Frontal cortex (tissue), 4 donors: Measurements from ENCODE around the gene CELF5. TPM values are rescaled to one million over a fixed set of nuclear protein-coding genes. Genes with fewer than 3 reads are reported as not detected.
"Not testable (repeated sequence)": the region's sequence is repeated elsewhere in the genome, so short reads cannot be mapped to it uniquely, and the experiment has no call there.

ENCODE experiments used
- DNase-seq, 2 donors: peaks; one replicate each; pipeline ENCODE4 v3.0.0; 2012; ENCODE audit warnings: low spot score in 2 of 2
- FAIRE-seq: peaks from 2 replicates; lab custom pipeline; 2012; peaks lifted over from hg19 to GRCh38; lab: Jason Lieb, UNC
- total RNA-seq: library from RNA; depleted of rRNA; stranded (reverse); fragments of >200 nt; gene quantifications from one replicate; pipeline ENCODE4 v1.2.3, GENCODE V29; 2014
- donor health status: control.
- donor health status: control.
- donor health status: control.

Gene CELF5
- total RNA-seq, 1 donor from 2014 or later: 50.1 TPM

DNA sequence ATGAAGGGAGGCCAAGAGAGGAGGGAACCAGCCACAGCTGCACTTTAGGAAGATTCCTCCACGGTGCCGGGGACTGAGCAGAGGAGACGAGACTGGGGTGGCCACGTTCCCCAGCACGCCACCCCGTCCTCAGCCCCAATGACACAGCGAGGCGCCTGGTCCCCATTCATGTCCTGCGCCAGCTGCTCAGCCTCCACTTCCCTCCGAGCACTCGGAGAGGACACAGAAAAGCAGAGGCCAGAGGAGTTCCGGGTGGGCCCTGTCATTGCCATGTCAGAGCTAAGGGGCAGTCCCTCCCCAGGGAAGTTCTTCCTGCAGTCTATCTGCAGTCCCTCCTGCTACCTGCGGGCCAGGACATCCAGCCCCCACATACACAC lies 88.7 kb downstream of the CELF5 start:
- FAIRE-seq (no peak), DNase-seq (peak in 1 of 2 donors; percentile 16)

GRCh38 chr19:3314962-3315675 lies 90.7 kb downstream of the CELF5 start:
- DNase-seq (peak in 1 of 2 donors; percentile 12), FAIRE-seq (no peak)

- FAIRE-seq (no peak), DNase-seq (no peak)
These were observed 91.2 kb downstream of the CELF5 start for GRCh38 chr19:3315676-3315973.

GRCh38 chr19:3316132-3316648 lies 91.7 kb downstream of the CELF5 start:
- DNase-seq (no peak), FAIRE-seq (no peak)

DNA sequence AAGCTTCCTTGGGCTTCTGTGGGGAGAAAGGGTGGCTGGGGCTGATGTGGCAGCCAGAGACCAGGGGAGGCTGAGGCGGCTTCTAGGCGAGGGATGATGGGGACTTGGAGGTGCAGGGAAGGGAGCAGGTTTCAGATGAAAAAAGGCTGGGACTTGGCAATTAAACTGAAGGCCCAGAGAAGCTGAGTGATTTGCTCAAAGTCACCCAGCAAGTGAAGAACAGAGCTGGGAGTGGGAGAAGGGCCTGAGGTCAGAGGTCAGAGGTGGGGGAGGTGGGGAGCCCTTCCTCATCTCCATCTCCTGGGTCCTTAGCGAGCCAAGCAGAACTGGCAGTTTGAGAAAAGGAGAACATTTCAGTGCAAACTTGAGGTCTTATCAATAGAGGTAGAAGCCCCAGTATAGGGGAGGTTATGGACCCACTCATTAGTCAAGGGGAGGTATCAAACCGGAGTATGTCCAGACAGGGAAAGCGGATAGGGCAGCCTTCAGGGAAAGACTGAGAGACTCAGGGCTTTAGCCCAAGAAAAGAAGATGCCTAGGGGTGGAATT lies 92.3 kb downstream of the CELF5 start:
- FAIRE-seq: no peak
- no peak for DNase-seq

- DNase-seq (no peak), FAIRE-seq (no peak)
These were observed 95.3 kb downstream of the CELF5 start for GRCh38 chr19:3319643-3320353.

GRCh38 chr19:3320354-3320670 lies 95.9 kb downstream of the CELF5 start:
- FAIRE-seq (no peak), DNase-seq (no peak)

DNA sequence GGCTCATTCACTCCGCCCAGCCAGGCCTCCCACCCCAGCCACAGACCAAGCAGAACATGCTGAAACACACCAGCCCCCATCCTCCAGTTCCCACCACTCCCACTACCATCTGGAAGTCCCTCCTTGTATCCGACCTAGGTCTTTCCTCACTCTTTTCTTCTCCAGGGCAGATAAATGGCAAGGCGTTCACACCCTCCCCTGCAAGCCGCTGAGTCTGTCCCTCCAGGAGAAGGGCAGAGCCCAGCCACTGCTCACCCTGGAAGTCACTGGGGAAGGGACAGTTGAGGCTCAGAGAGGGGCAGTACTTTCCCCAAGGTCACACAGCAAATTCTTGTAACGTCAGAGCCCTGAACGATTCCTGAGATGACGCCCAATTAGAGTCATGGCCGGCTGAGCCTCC lies 96.4 kb downstream of the CELF5 start:
- FAIRE-seq (no peak), DNase-seq (no peak)

DNA sequence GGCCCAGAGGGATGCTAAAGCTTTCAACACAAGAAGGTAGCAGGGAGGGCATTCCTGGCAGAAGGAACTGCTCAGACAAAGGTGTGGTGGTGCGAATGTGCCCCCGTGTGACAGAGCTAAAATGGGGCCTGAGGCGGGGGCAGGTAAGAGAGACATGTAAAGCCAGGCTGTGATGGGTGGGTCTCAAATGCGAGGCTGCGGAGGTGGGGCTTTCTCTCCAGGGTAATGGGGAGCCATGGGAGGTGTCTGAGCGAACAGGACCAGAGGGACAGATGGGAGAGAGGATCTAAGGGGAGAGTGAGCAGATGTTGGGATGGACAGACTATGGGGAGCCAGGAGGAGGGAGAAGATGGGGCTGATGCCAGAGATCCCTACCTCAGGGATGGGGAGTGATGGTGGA lies 97.2 kb downstream of the CELF5 start:
- FAIRE-seq (no peak), DNase-seq (no peak)

DNA sequence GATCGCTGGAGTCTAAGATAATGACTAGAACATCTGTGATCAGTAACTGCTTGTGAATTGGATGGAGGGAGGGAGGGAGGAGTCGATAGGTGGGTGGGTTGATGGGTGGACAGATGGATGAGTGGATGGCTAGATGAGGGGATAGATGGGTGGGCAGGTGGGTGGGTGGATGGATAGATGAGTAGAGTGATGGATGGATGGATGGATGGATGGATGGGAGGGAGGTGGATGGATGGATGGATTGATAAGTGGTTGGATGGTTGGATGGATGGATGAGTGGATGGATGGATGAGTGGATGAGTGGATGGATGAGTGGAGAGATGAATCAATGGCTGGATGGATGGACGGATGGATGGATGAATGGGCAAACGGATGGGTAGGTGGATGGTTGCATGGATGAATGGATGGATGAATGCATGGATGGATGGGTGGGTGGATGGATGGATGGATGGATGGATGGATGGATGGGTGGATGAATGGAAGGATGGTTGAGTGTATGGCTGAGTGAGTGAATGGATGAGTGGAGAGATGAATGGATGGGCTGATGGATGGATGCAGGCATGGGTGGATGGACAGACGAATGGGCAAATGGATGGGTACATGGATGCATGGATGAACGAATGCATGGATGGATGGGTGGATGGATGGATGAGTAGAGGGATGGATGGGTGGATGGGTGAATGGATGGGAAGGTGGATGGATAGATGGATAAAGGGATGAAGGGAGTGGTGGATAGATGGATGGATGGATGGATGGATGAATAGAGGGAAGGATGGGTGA lies 97.9 kb downstream of the CELF5 start:
- DNase-seq (no peak), FAIRE-seq (no peak)

- DNase-seq (no peak), FAIRE-seq (no peak)
These were observed 98.6 kb downstream of the CELF5 start for GRCh38 chr19:3323026-3323425.

DNA sequence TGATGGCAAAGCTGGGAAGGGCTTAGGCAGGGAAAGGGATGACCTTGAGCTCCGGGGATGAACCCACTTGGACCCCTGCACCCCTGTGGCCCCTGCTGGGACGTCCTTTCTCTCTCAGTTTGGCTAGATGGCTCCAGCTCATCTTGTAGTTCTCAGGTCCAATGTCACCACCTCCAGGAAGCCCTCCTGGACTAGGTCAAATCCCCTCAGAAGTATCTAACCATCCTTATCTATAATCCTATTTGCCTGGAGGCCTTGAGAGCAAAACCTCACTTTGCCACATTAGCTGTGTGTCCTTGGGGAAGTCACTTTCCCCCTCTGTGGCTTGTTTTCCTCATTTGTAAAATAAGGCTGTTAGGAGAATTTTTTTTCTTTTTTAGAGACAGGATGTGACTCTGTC lies 99.2 kb downstream of the CELF5 start:
- FAIRE-seq (no peak), DNase-seq (no peak)

DNA sequence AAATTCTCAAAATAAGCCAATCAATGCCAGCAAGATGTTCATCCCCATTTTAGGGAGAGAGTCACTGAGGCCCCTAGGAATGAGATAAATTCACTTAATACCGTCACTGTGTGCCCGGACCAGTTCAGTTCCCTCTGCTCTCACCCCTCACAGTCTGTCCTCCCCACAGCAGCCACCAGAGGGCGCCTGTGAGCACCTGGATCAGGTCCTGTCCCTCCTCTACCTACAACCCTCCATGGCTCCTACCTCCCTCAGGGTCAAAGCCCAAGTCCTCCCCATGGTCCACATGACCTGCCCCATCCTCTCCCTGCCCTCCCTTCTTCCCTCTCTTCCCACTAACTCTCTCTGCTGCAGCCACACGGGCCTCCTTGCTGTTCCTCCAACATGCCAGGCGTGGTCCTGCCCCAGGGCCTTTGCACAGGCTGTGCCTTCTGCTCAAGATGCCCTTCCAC lies 100.0 kb downstream of the CELF5 start:
- FAIRE-seq: no peak
- no peak for DNase-seq

- no peak for DNase-seq
- no peak for FAIRE-seq
These were observed 101.0 kb downstream of the CELF5 start for GRCh38 chr19:3325451-3325850.

DNA sequence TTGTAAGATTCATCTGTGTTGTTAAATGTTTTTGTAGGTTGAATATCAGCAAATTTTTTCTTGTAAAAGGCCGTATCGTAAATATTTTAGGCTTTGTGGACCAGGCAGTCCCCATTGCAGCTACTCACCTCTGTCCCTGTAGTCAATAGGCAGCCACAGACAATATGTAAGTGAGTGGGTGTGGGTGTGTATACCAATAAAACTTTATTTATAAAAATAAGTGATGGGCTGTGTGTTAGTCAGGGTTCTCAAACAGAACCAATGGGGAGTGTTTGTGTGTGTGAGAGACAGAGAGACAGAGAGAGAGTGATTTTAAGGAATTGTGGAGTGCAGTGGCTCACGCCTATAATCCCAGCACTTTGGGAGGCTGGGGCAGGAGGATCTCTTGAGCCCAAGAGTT lies 104.3 kb downstream of the CELF5 start:
- DNase-seq (no peak), FAIRE-seq (no peak)

DNA sequence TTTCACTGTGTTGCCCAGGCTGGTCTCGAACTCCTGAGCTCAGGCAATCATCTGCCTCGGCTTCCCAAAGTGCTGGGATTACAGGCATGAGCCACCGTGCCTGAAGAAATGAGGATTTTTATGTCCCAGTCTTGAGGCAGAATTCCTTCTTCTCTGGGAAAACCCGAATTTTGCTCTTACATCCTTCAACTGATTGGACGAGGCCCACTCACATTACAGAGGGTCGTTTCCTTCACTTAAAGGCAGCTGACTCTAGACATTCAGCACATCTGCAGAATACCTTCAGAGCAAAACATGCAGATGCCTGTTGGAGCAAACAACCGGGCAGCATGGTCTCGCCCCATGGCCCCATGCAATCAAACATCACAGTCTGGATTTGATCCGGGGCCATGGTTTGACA lies 105.6 kb downstream of the CELF5 start:
- FAIRE-seq: no peak
- DNase-seq: no peak

DNA sequence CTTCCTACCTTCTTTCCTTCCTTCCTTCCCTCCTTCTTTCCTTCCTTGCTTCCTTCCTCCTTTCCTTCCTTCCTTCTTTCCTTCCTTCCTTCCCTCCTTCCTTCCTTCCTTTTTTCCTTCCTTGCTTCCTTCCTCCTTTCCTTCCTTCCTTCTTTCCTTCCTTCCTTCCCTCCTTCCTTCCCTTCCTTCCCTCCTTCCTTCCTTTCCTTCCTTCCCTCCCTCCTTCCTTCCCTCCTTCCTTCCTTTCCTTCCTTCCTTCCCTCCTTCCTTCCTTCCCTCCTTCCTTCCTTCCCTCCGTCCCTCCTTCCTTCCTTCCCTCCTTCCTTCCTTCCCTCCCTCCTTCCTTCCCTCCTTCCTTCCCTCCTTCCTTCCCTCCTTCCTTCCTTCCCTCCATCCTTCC lies 107.8 kb downstream of the CELF5 start:
- not testable (repeated sequence) for DNase-seq, FAIRE-seq

- no peak for DNase-seq
These were observed 108.6 kb downstream of the CELF5 start for GRCh38 chr19:3333020-3333583.

DNA sequence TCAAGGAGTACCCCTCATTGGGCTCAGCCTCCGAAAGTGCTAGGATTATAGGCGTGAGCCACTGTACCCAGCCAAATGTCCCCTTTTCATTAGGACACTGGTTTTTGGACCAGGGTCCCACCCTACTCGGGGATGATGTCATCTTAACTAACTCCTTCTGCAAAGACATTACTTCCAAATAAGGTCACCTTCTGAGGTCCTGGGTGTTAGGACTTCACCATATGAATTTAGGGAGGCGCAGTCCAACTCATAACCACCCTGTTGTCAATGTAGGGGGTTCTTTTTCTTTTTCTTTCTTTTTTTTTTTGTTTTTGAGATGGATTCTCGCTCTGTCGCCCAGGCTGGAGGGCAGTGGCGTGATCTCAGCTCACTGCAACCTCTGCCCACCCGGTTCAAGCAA lies 109.2 kb downstream of the CELF5 start:
- DNase-seq: no peak
- FAIRE-seq: no peak

More at GRCh38 chr19:3333020-3333583, 108.6 kb downstream of the CELF5 start:
- FAIRE-seq: no peak

GRCh38 chr19:3334749-3335430 lies 110.4 kb downstream of the CELF5 start:
- not testable (repeated sequence) for FAIRE-seq, DNase-seq
